Peyer's patch (tissue), 4 donors: Measurements from ENCODE around the gene GAD1.

Source experiments
- POLR2A ChIP-seq, 2 donors: fragments of 450-650 bp; IDR thresholded peaks; one replicate each; pipeline ENCODE4 v1.5.1; 2017; ENCODE audit warnings: antibody characterized with exemption in 2 of 2, mild to moderate bottlenecking in 2 of 2, moderate library complexity in 2 of 2
- TF ChIP-seq, protein P1 (sequence below), 6 experiments: fragments of 450-650 bp in 4 of 6; fragments of 200-600 bp in 2 of 6; sonication (generic) in 1 of 6; IDR thresholded peaks; one replicate each; pipeline ENCODE4 v1.5.1; 2017 to 2019; ENCODE audit warnings: antibody characterized with exemption in 6 of 6, mild to moderate bottlenecking in 3 of 6, moderate library complexity in 1 of 6

DNA sequence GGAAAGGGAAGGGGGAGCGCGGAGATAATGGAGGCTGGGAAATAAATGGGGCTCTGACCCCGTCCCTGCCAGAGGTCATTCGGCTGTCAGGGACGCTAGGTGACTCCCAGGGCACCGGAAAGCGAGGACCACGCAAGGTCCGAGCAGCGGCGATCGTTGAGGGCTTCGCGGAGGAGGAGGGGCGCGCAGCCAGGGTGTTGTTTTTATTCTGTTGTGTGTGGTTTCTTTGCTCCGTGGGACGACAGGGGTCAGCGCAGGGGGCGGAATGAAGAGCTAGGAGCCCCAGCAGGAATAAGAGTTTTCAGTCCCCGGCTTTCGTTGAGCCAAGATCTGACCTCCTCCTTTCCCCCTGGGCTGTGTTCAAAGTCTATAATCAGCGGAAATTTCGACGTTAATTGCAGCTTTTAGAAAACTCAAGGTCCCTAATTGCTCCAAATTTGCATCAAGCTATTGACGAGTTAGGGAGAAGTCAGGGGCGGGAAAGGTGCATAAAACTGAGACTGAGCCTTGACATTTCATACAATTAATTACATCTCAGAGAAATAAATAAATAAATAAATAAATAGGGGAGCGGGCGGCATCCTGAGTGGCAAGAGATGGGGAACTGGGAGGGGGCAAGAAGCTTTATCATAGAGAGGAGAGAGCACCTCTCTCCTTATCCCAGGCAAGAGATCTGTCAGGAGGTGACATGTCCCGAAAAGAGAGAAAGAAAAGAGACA, 2.2 kb downstream of the GAD1 start:
- TF ChIP-seq, protein P1, sequence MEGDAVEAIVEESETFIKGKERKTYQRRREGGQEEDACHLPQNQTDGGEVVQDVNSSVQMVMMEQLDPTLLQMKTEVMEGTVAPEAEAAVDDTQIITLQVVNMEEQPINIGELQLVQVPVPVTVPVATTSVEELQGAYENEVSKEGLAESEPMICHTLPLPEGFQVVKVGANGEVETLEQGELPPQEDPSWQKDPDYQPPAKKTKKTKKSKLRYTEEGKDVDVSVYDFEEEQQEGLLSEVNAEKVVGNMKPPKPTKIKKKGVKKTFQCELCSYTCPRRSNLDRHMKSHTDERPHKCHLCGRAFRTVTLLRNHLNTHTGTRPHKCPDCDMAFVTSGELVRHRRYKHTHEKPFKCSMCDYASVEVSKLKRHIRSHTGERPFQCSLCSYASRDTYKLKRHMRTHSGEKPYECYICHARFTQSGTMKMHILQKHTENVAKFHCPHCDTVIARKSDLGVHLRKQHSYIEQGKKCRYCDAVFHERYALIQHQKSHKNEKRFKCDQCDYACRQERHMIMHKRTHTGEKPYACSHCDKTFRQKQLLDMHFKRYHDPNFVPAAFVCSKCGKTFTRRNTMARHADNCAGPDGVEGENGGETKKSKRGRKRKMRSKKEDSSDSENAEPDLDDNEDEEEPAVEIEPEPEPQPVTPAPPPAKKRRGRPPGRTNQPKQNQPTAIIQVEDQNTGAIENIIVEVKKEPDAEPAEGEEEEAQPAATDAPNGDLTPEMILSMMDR (IDR thresholded peaks at IDR 0.05) = no peak
- TF ChIP-seq POLR2A (IDR thresholded peaks at IDR 0.05) = no peak
